Adrenal gland (tissue), 12 donors: ENCODE measurements around the gene IKZF2. TPM values are rescaled to one million over a fixed set of nuclear protein-coding genes. Genes with fewer than 3 reads are reported as not detected.

Experiments used
- DNase-seq, 7 donors: peaks; one replicate each; pipeline ENCODE4 v3.0.0-alpha.2; 2019 to 2020
- H3K27ac ChIP-seq, 5 donors: fragments of 200-600 bp; sonication (generic) in 4 of 5; 1 replicate in 3 of 5; 2 replicates in 2 of 5; pipeline versions ENCODE4 v1.5.1 to v1.8.0; 2016 to 2020; ENCODE audit warnings: mild to moderate bottlenecking in 1 of 5
- H3K27me3 ChIP-seq: fragments of 200-600 bp; 2 replicates; pipeline ENCODE4 v1.8.0; 2021
- H3K36me3 ChIP-seq, 2 donors: fragments of 200-600 bp; replicated peaks in 1 of 2; 1 replicate in 1 of 2; 2 replicates in 1 of 2; pipeline versions ENCODE4 v1.5.1 to v1.8.0; 2018 to 2022
- H3K4me1 ChIP-seq, 2 donors: fragments of 200-600 bp; replicated peaks in 1 of 2; 1 replicate in 1 of 2; 2 replicates in 1 of 2; pipeline versions ENCODE4 v1.5.1 to v1.8.0; 2018 to 2021
- H3K4me3 ChIP-seq, 4 donors: fragments of 200-600 bp; sonication (generic) in 3 of 4; one replicate each; pipeline ENCODE4 v1.5.1; 2016 to 2018
- H3K9me3 ChIP-seq, 3 donors: fragments of 200-600 bp; sonication (generic) in 1 of 3; replicated peaks in 1 of 3; 1 replicate in 2 of 3; 2 replicates in 1 of 3; pipeline versions ENCODE4 v1.5.1 to v1.8.0; 2016 to 2021
- CTCF ChIP-seq, 6 experiments: fragments of 450-650 bp in 4 of 6; fragments of 200-600 bp in 2 of 6; sonication (generic) in 1 of 6; IDR thresholded peaks; 1 replicate in 5 of 6; 2 replicates in 1 of 6; pipeline versions ENCODE4 v1.5.1 to v1.8.0; 2016 to 2021; ENCODE audit warnings: antibody characterized with exemption in 6 of 6, mild to moderate bottlenecking in 2 of 6, moderate library complexity in 1 of 6
- POLR2A ChIP-seq, 2 donors: fragments of 450-650 bp; IDR thresholded peaks; one replicate each; pipeline ENCODE4 v1.6.1; 2017; ENCODE audit warnings: antibody characterized with exemption in 2 of 2, mild to moderate bottlenecking in 2 of 2, moderate library complexity in 1 of 2
- WGBS, 4 donors: extraction: QIAGEN DNeasy Blood & Tissue Kit in 2 of 4; methylation state at CpG; one replicate each; pipeline versions ENCODE4 v1.1.5 to v1.1.7; 2013 to 2017; 5-methylcytosine and 5-hydroxymethylcytosine counted together
- intact Hi-C, 2 donors: fragments of 100-400 bp; cut with DNase I; formaldehyde crosslinking; loops; one replicate each; pipeline versions ENCODE4 v1.14.1 to v1.15.0; 2022 to 2023
- polyA plus RNA-seq, 3 donors: library from polyadenylated mRNA; stranded (reverse); fragments of 200-250 nt in 2 of 3; fragments of 350-450 nt in 1 of 3; fragmentation: Illumina TruSeq in 1 of 3; extraction: RNeasy Lipid Tissue Mini Kit (QIAGEN cat#74804) in 1 of 3; gene quantifications; one replicate each; pipeline ENCODE4 v1.2.3, GENCODE V29; 2013 to 2014
- total RNA-seq, 9 donors: library from RNA; depleted of rRNA in 4 of 9; stranded (reverse); fragments of >200 nt in 4 of 9; fragments of 120-200 nt in 1 of 9; fragmentation: NEBNext Ultra II Directional in 1 of 9; extraction: Animal tissue kit (Norgen Biotek cat#: 25700) in 1 of 9; gene quantifications; one replicate each; pipeline versions ENCODE4 v1.1.0 to v1.2.4, GENCODE V29; 2013 to 2023
- donor health status: healthy with polysubstance abuse.
- donor health status: Bipolar disorder and iron deficiency.
- donor health status: DM: yes; HTN: yes; CAD: no.
- donor health status: DM: no; HTN: no; CAD: no.
- donor health status: DM: no; HTN: no; CAD: no.
- donor health status: DM: yes; HTN: yes; CAD: no.

Gene IKZF2
- total and polyA plus RNA-seq, 12 donors, result 0.44 to 18.9 (median 8.0) TPM

- 37 to 54% (median 53%) methylated on average over 2 of the region's 2 CpGs for WGBS, 4 donors
- intact Hi-C loops, result no loop called here
- Histone ChIP-seq H3K36me3 (no peaks in the 10 kb centered on the region), H3K9me3 (no peaks in the 10 kb centered on the region), H3K4me1 (peaks cover 6 to 20% of the 10 kb centered on the region in 2 donors), H3K4me3 (peak overlapping the region in 2 of 4 donors; percentile 39 to 92), H3K27ac (no peak overlapping the region), H3K27me3 (no peaks in the 10 kb centered on the region)
- TF ChIP-seq CTCF (IDR thresholded peaks at IDR 0.05) (no peak), POLR2A (IDR thresholded peaks at IDR 0.05) (no peak)
- DNase-seq, result no peak
These were observed 2.7 kb downstream of the IKZF2 start for GRCh38 chr2:213148572-213149261.

GRCh38 chr2:213147538-213147937, 3.9 kb downstream of the IKZF2 start:
- 96 to 99% (median 98%) methylated on average over 2 of the region's 2 CpGs for WGBS, 4 donors
- Histone ChIP-seq H3K27me3 (no peaks in the 10 kb centered on the region), H3K4me3 (no peak overlapping the region), H3K27ac (no peak overlapping the region), H3K9me3 (no peaks in the 10 kb centered on the region), H3K4me1 (peaks cover 0 to 14% of the 10 kb centered on the region in 2 donors), H3K36me3 (no peaks in the 10 kb centered on the region)
- intact Hi-C loops, result no loop called here
- TF ChIP-seq CTCF (IDR thresholded peaks at IDR 0.05) (no peak), POLR2A (IDR thresholded peaks at IDR 0.05) (no peak)
- no peak for DNase-seq

GRCh38 chr2:213145715-213146242, 5.6 kb downstream of the IKZF2 start:
- TF ChIP-seq CTCF (IDR thresholded peaks at IDR 0.05) (no peak), POLR2A (IDR thresholded peaks at IDR 0.05) (no peak)
- H3K27ac ChIP-seq, result no peak overlapping the region
- DNase-seq, result no peak
- intact Hi-C loops, result no loop called here
- no peak overlapping the region for H3K4me3 ChIP-seq
- WGBS, 4 donors, result 61 to 86% (median 75%) methylated on average over 1 of the region's 1 CpG
- H3K9me3 ChIP-seq, result no peaks in the 10 kb centered on the region
- no peaks in the 10 kb centered on the region for H3K27me3 ChIP-seq
- peaks cover 0 to 13% of the 10 kb centered on the region in 2 donors for H3K4me1 ChIP-seq
- no peaks in the 10 kb centered on the region for H3K36me3 ChIP-seq

GRCh38 chr2:213137064-213137463, 14.3 kb downstream of the IKZF2 start:
- intact Hi-C loops, result no loop called here
- Histone ChIP-seq H3K4me3 (no peak overlapping the region), H3K36me3 (no peaks in the 10 kb centered on the region), H3K4me1 (no peaks in the 10 kb centered on the region), H3K27me3 (no peaks in the 10 kb centered on the region), H3K27ac (no peak overlapping the region), H3K9me3 (no peaks in the 10 kb centered on the region)
- no peak for DNase-seq
- TF ChIP-seq POLR2A (IDR thresholded peaks at IDR 0.05) (no peak), CTCF (IDR thresholded peaks at IDR 0.05) (no peak)
- 77 to 93% (median 90%) methylated on average over 4 of the region's 4 CpGs for WGBS, 4 donors
